Urothelium cell line (cell line): ENCODE measurements around the gene MYOT.
"Not testable (repeated sequence)": the region's sequence is repeated elsewhere in the genome, so short reads cannot be mapped to it uniquely, and the experiment has no call there.

Source experiments
- DNase-seq: peaks from one replicate; pipeline ENCODE4 v3.0.0; 2011; ENCODE audit warnings: low spot score, mixed read lengths
- FAIRE-seq: peaks from 2 replicates; lab custom pipeline; 2011; peaks lifted over from hg19 to GRCh38; lab: Jason Lieb, UNC

Gene MYOT

DNA sequence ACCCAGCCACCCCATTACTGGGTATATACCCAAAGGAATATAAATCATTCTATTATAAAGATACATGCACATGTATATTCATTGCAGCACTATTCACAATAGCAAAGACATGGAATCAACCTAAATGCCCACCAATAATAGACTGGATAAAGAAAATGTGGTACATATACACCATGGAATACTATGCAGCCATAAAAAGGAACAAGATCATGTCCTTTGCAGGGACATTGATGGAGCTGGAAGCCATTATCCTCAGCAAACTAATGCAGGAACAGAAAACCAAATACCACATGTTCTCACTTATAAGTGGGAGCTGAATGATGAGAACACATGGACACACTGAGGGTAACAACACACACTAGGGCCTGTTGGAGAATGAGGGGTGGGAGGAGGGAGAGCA, 14.5 kb upstream of the MYOT start:
- DNase-seq, FAIRE-seq: not testable (repeated sequence)

DNA sequence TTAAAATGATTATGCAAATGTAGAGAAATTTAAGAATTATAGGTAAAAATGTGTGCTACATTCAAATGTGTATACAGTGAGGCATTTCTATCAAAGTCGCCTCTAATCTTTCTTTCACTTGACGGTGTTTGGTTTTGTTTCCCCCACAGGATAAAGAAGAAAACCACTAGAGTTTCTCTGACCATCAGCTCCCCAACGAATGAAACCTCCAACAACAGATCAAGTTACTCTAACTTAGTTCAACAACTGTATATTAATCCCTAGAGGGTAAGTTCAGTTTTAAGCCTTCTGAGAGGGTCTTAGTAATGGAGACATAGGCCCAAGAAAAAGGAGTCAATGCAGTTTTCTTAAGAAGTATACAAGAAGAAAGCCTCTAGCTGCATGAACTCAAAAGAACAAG, 11.5 kb upstream of the MYOT start:
- DNase-seq (no peak), FAIRE-seq (no peak)

DNA sequence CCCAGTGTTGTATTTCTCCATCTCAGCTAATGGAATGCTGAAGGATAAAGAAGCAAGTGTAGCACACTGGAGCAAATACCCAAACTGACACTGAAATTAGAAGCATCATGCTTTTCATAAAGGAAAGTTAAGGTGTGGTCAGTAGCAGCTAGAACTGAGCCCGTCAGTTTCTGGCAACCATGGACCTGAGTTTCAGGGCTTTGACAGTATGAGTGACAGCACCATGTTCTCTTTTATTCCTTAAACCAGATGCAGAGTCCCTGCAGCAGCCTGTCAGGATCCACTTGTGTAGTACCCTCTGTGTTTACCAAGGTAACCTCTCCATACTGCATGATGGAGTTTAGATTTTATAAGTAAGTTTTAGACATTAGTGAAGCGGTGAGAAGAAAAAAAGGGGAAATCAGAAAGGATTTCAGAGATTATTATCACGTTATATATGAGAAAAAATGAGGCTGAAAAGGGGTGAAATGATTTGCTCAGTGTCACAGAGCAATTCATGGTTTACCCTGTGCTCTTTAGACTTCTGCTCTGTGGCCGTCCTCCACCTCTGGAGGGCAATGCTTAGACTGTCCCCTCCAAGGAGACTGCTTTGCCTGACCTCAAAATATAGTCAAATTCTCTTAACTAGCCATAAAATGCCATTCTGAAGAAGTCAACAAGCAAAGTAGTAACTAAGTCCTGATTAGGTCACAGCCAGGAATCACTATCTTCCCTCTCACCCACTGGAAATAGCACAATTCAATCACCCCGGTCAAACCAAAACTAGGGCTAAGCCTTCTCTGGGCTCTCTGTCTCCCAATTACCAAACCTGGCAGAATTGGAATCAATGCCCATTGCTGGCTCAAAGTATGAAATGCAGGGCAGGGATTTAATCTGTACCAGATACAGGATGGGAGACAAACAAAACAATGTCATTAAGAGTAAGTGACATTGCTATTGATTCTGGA, 10.5 kb upstream of the MYOT start:
- no peak for DNase-seq
- FAIRE-seq: no peak

DNA sequence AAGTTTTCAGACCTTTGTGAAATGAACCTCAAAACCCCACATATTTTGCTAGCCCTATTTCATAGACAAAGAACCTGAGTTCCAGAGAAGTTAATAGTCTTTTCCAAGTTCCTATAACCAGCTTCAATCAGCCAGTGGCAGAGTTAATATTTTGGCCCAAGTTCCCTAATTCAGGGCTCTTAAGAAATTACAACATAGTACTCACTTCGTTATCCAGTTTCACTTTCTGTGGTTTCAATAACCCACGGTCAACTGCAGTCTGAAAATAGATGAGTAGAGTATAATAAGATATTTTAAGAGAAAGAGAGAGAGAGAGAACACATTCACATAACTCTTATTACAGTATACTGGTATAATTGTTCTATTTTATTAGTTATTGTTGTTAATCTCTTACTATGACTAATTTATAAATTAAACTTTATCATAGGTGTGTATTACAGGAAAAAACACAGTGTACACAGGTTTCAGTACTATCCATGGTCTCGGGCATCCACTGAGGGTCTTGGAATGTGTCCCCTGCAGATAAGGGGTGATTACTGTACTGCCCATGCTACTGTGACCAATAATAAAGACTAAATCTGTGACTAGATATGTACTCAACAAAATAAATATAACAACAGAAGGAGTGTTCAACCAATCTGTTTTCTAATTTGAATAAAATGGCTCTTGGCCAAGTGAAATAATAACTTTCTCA, 9.3 kb upstream of the MYOT start:
- no peak for FAIRE-seq
- DNase-seq: no peak

DNA sequence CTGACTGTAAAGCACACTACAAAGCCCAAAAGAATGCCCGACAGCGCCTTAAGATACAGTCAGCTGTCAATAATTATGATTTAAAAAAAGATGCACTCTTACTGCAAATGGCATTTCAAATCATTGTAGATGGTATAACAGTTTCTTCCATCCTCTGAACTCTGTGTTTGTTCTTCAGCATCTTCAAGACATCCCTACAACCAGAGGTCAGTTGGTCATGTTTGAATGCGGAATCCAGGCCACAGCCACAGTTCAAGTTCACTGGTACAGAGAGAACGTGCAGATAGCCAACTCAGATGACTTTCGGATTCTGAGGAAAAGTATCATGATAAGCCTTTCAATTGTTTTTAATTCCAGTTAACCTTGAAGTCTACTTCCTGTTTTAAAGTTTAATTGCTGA, 8.7 kb upstream of the MYOT start:
- no peak for FAIRE-seq
- no peak for DNase-seq

DNA sequence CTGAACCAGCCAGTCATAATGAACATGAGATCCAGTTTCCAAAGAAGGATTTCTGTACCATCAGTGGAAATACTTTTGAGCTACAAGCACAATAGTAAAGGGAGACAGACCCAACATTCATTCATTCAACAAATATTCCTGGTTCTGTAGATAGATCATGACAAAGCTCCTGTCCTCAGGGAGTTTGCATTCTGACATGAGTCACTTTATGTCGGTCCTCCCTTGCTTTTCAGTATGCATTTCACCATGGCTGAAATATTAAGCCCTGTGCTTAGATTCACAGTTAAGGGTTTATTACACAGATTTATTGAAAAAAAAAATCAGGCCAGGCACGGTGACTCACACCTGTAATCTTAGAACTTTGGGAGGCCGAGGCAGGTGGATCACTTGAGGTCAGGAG, 5.4 kb upstream of the MYOT start:
- FAIRE-seq: no peak

DNA sequence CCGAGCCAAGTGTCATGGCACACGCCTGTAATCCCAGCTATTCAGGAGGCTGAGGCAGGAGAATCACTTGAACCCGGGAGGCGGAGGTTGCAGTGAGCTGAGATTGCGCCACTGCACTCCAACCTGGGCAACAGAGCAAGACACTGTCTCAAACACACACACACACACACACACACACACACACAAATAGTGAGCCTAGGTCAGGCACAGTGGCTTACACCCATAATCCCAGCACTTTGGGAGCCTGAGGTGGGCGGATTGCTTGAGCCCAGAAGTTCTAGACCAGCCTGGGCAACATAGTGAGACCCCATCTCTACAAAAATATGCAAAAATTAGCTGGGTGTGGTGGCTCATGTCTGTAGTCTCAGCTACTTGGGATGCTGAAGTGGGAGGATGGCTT, 4.0 kb upstream of the MYOT start:
- not testable (repeated sequence) for FAIRE-seq, DNase-seq

More for the DNA sequence above, 5.4 kb upstream of the MYOT start:
- DNase-seq: no peak

DNA sequence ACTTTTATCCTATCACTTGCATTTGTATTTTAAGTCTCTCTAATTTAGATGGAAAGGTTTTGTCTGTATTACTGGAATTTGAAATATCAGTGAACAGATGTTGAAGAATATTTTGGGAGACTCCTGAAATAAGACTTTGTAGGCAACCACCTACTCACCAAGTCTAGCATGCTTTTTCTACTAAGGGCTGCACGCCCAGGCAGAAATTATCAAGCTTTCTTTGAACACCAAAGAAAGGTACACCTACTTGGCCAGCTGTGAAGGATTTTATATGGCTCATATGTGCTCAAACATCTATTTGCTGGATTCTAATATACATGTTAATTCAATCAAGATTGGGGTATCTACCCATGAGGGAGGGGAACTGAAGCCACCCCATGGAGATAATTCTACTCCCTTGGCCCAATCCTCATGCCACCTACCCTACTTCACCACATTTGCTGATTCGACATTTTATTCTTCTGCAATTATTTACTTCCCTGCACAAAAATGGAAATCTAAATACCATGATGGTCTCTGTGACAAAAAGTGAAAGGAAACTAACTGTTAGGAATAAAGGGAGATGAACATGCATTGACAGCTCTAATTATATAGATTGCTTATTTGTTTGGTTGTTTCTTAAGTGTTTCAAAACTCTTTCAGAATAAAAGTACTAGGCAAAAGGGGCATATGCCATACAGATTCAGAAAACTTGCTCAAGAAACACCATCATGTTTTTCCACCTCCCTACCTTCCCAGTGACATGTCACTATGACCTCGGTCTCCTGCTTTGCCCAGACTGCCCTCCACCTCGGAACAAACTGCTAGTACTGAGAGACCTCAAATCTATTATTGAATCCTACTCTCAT, 895 bp upstream of the MYOT start:
- FAIRE-seq: no peak
- DNase-seq: no peak

DNA sequence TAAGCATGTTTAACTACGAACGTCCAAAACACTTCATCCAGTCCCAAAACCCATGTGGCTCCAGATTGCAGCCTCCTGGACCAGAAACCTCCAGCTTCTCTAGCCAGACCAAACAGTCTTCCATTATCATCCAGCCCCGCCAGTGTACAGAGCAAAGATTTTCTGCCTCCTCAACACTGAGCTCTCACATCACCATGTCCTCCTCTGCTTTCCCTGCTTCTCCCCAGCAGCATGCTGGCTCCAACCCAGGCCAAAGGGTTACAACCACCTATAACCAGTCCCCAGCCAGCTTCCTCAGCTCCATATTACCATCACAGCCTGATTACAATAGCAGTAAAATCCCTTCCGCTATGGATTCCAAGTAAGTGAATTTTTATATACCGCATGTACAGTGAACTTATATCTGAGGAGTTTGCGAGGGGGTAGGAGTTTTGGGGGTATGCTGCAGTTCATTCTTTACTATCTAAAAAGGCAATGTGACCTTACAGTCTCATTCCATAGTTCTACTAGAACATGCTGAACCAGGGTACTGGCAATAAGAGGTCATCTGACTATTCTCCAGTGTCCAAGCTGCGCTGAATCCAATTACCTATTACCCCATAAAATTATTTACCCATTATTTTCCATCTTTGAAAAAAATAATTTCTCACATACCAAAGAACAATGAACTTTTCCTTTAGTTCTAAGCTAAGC, 3.1 kb downstream of the MYOT start:
- FAIRE-seq: no peak
- no peak for DNase-seq

DNA sequence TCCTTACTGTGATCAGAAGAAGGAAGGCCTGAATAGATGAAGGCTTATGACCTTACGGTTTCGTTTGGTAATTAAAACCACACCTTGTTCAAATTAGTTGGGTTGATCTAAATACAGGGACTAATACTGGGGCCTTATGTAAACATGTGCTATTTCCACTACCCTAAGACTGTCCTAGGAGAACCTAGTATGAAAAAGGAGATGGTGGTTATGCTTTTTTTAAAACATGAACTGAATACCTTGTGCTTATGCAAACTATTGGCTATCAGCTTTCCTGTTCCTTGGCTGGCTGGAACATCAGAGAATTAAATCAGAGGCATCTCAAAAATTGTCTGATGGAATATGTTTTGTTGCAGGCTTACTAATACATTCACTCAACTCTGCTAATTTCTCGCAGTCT, 3.9 kb downstream of the MYOT start:
- DNase-seq (no peak), FAIRE-seq (no peak)

DNA sequence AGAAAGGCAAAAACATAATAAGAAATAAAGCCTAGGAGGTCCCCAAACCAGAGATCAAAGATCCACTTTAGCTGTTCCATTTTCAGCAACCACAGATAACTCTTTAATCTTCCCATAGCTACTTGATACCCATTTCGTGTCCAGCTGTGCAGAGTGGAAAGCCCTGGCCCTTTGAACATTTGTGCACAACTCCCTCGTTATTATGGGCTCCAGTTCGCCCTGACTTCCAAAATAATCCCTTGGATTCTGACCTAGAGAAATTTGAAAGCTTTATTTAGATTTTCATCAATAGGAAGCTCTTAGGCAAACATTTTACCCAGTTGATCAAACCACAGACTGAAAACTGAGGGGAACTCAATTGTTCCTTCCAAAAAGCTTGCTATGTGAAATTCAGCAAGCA, 4.8 kb downstream of the MYOT start:
- DNase-seq: no peak
- no peak for FAIRE-seq

DNA sequence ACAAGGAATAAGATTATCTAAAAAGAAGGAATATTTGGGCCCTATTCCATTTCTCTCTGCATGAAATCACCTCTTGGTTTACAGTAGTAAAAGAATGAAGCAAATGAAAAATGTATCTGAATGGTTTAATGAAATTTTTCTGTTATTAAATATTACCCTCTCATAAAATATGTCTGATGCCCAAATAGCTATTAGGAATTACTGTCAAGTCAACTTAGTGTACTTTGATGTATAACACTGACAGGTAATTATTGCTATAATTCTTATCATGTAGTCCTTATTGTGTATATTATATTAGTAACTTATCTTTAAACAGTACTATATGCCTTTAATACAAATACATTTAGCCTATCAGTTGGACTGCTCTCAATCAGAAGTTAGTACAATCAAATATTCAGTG, 8.4 kb downstream of the MYOT start:
- no peak for FAIRE-seq
- DNase-seq: no peak

DNA sequence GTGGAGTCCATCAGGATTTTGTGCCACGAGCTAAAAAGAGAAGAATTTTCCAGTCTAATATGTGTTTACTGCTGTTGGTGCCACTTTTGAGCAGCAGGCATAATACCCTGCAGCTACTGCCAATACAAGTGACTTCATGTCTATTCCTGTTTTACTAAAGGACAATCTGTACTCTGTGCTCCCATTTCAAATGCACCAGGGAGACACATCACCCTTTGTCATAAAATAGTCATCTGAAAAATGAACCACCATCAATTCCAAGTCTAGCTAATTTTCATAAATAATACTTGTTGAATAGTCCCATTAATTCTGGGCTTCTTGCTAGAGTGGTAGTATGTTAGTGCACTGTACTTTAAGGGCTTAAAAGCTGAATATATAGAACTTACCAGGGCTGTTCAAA, 12.7 kb downstream of the MYOT start:
- FAIRE-seq: no peak
- DNase-seq: no peak

DNA sequence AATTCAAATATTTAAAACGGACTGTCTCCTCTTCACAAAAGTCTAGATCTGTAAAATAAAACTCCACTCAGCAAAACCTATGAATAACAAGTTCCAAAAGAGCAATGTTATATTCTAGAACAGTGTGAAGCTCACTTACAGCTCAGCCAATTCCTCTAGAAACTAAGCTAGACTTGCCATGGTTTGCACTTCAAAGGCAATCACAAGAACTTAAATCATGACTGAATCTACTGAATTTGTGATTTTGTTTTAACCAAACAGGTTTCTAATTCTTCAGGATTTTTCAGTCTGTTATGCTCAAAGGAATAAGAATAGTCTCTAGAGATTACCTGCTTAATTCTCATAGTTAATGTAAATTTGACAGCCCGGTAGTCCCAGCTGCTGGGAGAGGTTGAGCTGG, 20.2 kb downstream of the MYOT start:
- no peak for DNase-seq
- FAIRE-seq: no peak

DNA sequence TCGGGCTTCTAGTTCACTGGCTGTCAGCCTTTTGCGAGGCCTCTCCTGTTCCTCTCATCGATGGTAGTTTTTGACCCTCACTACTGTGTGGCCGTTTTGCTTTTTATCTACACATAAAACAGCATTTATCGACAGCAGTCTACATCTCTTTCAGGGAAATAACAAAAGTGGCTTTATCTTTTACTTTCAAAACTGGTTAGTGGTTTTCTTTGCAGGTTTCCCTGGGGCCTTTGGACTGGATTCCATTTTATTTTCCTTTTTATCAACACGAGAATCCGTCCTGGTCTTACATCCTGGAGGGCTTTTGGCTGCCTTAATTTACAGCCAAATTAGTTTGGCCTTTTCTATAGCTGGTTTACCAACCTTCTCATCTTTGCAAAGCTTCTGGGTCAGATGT, 20.8 kb downstream of the MYOT start:
- FAIRE-seq: no peak
- DNase-seq: no peak

DNA sequence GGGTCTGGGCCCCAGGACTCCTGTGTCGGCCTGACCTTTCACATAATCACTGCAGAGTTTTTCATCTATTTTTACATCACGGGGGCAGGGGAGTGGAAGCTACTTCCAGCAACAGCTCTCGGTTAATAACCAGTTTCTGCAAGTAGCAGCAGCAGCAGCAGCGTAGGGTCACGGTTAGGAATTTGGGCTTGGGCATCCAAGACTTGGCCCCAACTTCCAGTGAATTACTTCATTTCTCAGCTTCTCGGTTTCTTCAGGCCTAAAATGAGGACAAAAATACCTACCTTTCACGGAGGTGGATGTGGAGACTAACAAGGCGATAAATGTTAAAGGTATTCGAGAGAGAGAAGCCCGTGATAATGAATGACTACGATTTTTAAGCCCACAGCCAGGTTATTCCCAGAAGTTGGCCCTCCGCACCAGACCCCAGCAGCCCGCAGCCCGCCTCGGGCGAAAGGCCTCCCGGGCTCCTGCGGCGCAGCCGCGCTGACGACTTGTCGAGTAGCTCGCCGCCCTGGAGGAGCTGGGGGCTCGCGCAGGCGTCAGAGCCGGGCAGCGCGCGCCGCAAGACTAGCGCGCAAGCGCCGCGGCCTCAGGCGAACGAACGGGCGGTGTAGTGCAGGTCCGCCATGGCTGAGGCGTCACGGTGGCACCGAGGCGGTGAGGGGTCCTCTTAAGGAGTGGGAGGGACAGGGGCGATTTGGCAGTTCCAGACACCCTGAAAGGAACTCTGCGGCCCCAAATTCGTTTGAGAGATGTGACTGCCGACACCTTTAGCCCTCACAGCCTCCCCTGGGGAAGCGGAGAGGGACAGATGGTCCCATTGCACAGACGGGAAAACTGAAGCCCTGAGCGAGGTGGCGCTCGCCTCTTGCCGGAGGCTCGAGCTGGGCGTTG, 21.5 kb downstream of the MYOT start, which contains the start of gene PKD2L2:
TSS of gene PKD2L2 (plus strand) at position 595 of the 897 bp plus-strand sequence. CDS start at position 630, 35 bp downstream.
- DNase-seq (peak; percentile 85), FAIRE-seq (peak; percentile 55)

DNA sequence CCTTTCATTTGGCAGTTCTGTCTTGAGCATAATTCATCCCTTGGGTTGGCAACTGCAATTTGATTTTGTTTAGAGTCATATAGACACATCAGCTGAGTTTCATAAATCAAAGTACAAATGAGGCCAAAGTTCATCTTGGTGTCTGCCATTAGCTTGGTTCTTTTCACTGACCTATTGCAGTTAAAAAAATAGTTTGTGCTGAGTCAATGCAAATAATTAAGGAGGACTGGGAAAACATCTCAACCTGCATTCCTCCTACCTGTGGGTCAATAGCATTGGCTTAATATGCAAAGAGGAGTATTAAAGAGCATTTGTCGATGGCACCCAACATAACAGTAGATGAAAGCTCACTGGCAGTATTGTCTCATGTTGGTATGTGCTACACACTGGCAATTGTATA, 23.2 kb downstream of the MYOT start:
- FAIRE-seq: no peak
- no peak for DNase-seq

DNA sequence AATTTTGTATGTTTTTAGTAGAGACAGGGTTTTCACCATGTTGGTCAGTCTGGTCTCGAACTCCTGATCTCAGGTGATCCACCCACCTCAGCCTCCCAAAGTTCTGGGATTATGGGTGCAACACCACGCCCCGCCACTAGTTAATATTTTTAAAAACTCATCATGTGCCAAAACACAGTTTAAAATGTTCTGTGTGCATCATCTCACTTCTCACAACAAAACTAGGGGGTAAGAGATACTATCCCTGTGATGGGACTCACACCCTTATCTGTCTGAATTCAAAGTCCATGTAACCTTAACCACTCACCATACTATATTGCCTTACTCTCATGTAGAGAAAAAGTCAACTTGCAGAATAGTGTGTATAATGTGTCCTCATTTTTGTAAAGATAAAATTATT, 24.2 kb downstream of the MYOT start:
- no peak for DNase-seq
- FAIRE-seq: no peak

DNA sequence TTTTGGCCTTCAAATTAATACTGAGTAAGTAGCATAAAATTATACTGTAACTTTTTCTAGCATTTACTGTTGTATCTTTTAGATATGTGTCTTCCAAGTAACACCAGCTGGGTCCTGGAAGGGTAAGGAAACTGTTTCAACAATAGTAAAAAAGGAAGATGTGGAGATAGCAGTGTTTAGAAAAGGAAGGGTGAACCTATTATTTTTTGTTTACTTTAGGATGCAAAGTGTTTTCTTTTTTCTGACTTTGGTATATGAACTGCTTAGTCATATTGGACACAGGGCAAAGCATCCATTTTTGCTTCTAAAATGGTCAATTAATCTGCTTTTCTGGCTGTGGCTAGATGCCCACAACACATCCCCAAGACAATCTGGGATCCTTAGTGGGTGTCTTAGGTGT, 26.9 kb downstream of the MYOT start:
- FAIRE-seq: no peak
- DNase-seq: no peak

DNA sequence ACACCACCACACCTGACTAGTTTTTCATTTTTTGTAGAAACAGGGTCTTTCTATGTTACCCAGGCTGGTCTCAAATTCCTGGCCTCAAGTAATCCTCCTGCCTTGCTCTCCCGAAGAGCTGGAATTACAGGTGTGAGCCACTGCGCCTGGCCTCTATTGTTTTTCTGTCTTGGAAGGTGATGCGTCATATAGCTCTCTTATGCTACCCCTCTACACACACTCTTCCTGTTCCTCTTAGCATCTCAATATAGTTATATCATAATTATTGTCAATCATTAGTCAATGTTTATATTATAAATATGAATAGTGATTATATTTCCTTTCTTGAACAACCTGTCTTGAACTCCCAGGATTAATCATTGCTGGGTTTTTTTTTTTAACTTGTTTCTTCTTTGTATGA, 28.9 kb downstream of the MYOT start:
- FAIRE-seq (no peak), DNase-seq (no peak)
